CD4-positive, alpha-beta T cell treated with Interleukin-17A for 4 hours (primary cell): ENCODE results near the gene OCIAD1.
A peak's percentile ranks its signal among the peaks of the same experiment; 100 is the strongest.
"Not testable (repeated sequence)": the region's sequence is repeated elsewhere in the genome, so short reads cannot be mapped to it uniquely, and the experiment has no call there.

Experiments used
- DNase-seq: peaks from one replicate; pipeline ENCODE4 v3.0.0-alpha.2; 2020; ENCODE audit warnings: mixed read lengths

The OCIAD1 gene, protein sequence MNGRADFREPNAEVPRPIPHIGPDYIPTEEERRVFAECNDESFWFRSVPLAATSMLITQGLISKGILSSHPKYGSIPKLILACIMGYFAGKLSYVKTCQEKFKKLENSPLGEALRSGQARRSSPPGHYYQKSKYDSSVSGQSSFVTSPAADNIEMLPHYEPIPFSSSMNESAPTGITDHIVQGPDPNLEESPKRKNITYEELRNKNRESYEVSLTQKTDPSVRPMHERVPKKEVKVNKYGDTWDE

GRCh38 chr4:48830706-48831531, at the start of gene OCIAD1:
Gene OCIAD1 (plus strand): TSS chr4:48831088. CDS start chr4:48832625, 1,537 bp downstream.
- peak; percentile 93 for DNase-seq

DNA sequence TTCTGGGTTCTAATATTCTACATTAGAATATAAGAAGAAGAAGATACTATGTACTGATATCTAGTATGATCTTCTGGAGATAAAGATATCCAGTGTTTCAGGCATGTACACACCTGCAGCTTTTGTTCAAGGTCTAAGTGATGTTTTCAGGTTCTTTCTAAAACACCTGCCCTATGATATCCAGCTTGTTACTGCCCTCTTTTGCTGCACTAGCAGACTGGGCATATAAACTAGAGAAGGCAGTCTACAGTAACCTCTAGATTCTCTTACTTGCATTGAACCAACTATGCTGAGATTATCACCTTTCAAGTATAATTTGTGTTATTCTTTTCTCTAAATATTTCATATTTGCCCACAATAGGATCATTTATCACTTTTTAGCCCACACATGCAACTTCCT, 48.9 kb upstream of the OCIAD1 start:
- no peak for DNase-seq

GRCh38 chr4:48785302-48785701, 45.6 kb upstream of the OCIAD1 start:
- no peak for DNase-seq

GRCh38 chr4:48786549-48786948, 44.3 kb upstream of the OCIAD1 start:
- no peak for DNase-seq

- DNase-seq: no peak
These were observed 43.8 kb upstream of the OCIAD1 start for GRCh38 chr4:48787056-48787455.

GRCh38 chr4:48790561-48790960, 40.3 kb upstream of the OCIAD1 start:
- DNase-seq: no peak

GRCh38 chr4:48791313-48791712, 39.6 kb upstream of the OCIAD1 start:
- no peak for DNase-seq

GRCh38 chr4:48792348-48793006, 38.4 kb upstream of the OCIAD1 start:
- no peak for DNase-seq

GRCh38 chr4:48795108-48795507, 35.8 kb upstream of the OCIAD1 start:
- DNase-seq: no peak

GRCh38 chr4:48796191-48796926, 34.5 kb upstream of the OCIAD1 start:
- DNase-seq: no peak

- no peak for DNase-seq
These were observed 33.8 kb upstream of the OCIAD1 start for GRCh38 chr4:48796927-48797679.

GRCh38 chr4:48798117-48798516, 32.8 kb upstream of the OCIAD1 start:
- DNase-seq: no peak

GRCh38 chr4:48799157-48799556, 31.7 kb upstream of the OCIAD1 start:
- no peak for DNase-seq

DNA sequence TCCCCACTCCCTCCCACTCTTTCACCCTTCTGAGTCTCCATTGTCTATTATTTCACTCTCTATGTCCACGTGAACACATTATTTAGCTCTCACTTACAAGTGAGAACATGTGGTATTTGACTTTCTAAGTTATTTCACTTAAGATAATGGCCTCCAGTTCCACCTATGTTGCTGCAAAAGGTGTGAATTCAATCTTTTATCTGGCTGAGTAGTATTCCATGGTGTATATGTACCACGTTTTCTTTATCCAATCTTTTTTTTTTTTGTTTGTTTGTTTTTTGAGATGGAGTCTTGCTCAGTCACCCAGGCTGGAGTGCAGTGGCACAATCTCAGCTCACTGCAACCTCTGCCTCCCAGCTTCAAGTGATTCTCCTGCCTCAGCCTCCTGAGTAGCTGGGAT, 30.7 kb upstream of the OCIAD1 start:
- DNase-seq: not testable (repeated sequence)

DNA sequence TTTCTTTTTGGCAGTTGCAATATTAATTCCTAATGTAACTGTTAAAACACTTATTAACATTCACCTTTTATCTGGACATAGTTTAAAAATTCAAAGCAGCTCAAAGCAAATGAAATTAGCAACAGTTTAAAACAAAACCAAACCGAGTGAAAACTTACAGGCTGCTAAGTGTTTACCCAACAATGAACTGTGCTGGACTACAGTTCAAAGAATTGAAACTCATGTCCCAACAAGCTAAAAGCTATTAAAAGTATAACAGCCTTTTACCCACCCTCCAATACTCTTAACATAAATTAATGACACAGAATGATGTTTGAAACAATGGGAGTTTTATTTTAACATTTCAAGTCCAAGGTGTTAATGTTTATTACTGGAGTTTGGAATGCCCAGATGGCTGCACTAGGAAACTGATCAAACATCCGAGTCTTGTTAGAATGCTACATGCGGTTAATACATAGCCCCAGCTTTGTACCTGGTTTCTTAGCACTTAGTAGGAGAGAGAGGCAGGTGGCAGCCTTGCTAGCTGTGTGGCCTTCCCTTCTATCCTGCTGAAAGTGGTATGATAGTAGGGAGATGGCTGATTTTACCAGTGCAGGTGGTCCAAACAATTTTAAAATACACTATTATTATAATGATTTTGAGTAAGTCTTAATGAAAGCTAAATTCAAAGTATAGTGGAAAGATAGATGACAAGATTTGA, 29.7 kb upstream of the OCIAD1 start:
- DNase-seq: no peak

DNA sequence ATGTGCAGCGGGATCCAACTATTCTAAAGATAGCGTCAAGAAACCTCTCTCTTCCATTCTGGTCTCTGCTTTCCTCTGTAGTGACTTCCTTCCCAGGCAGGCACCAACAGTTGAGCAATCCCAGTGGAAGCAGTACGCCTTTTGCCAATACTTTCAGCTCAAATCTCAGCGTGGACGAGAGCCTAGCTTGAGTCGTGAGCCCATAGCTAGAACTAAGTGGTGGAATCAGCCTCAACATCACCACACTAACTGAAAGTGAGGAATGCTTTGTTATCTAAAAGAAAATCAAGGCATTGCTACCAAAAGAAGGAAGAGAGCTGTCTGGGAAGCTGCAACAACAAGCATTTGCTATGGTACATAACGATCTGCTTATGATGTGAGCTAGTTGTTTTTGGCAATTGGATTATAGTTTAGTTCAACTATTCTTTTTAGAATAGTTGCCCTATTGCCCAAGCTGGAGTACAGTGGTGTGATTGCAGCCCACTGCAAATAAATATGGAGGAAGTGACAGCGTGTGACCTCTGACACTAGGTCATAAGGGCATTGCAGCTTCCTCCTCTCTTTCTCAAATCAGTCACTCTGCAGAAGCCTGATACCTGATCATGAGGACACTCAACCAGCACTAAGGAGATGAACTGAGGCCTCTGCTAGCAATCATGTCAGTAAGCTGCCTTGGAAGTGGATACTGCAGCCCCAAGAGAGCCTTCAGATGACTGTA, 26.1 kb upstream of the OCIAD1 start:
- no peak for DNase-seq

- DNase-seq: no peak
These were observed 18.0 kb upstream of the OCIAD1 start for GRCh38 chr4:48812866-48813265.

DNA sequence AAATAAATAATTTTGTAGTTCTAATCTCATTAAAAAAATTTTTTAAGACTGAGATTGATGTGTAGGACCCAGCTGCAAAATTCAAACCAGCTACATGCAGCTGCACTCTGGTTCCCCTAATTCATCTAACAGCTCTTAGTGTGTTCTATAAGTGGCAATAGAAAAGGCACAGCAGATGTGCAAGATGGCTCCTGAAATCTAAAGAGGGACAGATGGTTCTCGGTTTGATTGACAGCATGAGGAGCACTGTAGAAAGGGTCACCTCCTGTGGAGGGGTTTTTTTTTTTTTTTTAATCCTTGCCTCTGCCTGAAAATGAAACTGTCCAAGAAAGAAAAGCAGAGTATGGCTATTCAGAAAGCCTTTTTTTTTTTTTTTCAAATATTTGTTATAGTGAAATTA, 16.9 kb upstream of the OCIAD1 start:
- DNase-seq: no peak

DNA sequence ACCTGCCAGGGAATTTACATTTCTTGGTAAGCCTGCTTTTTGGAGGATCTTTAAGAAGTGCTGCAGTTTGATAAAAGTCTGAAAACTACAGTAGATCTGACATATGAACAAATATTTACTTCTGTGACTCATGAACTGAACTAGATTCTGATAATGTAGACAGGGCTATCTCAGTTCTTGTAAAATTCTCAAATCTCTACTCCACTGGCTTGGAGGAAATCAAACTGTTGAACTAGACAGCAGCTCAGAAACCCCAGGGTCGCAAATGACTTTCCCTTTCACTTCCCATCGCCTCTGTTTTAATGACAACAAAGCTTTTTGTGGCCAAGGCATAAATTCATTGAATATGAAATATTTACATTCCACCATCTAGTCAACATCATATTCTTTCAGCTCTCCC, 15.4 kb upstream of the OCIAD1 start:
- DNase-seq: no peak

GRCh38 chr4:48816297-48816696, 14.6 kb upstream of the OCIAD1 start:
- DNase-seq: not testable (repeated sequence)

DNA sequence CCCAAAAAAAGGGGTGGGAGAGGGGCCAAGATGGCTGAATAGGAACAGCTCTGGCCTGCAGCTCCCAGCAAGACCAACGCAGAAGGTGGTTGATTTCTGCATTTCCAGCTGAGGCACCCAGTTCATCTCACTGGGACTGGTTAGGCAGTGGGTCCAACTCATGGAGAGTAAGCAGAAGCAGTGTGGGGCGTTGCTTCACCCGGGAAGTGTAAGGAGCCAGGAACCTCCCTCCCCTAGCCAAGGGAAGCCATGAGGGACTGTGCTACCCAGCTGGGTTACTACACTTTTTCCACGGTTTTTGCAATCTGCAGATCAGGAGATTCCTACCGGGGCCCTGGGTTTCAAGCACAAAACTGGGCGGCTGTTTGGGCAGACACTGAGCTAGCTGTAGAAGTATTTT, 13.9 kb upstream of the OCIAD1 start:
- no peak for DNase-seq
